Measurements from ENCODE around the gene TNFAIP8L2. TPM values are rescaled to one million over a fixed set of nuclear protein-coding genes. Genes with fewer than 3 reads are reported as not detected.

The TNFAIP8L2 gene
- total RNA-seq, 1 donor from 2014 or later: 17.8 TPM

DNA sequence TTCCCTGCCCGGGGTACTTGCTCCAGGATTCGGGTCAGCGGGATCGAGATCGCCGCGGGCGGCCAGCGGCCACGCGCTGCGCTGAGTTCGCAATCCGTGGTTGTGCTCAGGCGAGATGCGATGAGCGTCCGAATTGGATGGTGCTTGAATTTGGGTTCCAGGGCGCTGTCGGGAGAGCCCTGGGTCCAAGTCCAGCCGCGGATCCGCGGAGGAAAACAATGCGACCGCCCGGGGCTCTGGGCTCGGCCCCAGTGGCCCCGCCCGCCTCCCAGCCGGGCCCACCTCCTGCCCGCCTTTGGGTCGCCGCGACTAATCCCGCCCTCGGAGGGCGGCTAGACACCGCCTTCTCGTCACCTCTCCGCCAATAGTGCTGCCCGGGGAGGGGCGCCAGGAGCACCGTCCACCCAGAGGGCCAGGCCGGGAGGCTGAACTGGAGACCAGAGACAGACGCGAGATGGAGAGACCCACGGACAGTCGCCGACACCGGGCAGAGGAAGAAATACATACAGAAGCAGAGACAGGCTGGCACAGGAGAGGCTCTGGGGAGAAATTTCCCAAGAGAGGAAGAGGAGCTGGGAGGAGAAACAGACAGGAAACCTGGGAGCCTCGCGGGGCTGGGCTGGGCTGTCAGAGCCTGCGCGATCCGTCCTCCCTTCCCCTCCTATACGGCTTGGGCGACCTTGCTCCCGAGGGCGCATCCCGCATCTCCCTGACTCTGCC, 9.9 kb upstream of the TNFAIP8L2 start, which contains the start of gene SEMA6C:
Gene SEMA6C (minus strand): TSS at position 220 of the 720 bp plus-strand sequence. CDS start 4,010 bp downstream, outside the sequence.
- TF ChIP-seq, protein P1, sequence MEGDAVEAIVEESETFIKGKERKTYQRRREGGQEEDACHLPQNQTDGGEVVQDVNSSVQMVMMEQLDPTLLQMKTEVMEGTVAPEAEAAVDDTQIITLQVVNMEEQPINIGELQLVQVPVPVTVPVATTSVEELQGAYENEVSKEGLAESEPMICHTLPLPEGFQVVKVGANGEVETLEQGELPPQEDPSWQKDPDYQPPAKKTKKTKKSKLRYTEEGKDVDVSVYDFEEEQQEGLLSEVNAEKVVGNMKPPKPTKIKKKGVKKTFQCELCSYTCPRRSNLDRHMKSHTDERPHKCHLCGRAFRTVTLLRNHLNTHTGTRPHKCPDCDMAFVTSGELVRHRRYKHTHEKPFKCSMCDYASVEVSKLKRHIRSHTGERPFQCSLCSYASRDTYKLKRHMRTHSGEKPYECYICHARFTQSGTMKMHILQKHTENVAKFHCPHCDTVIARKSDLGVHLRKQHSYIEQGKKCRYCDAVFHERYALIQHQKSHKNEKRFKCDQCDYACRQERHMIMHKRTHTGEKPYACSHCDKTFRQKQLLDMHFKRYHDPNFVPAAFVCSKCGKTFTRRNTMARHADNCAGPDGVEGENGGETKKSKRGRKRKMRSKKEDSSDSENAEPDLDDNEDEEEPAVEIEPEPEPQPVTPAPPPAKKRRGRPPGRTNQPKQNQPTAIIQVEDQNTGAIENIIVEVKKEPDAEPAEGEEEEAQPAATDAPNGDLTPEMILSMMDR (IDR thresholded peaks at IDR 0.05): no peak
- peak; percentile 95 for DNase-seq
- Histone ChIP-seq H3K27ac (peak within 1 kb of the TSS; percentile 57), H3K4me3 (peak within 1 kb of the TSS; percentile 88), H3K27me3 (ENCODE audit: low read depth) (no peaks in the 10 kb centered on the region), H3K36me3 (no peaks in the 10 kb centered on the region), H3K4me1 (peaks cover 26% of the 10 kb centered on the region), H3K9me3 (no peaks in the 10 kb centered on the region)
- intact Hi-C loops (cut with DNase I): no loop called here
- ATAC-seq: peak; percentile 98 to 99

DNA sequence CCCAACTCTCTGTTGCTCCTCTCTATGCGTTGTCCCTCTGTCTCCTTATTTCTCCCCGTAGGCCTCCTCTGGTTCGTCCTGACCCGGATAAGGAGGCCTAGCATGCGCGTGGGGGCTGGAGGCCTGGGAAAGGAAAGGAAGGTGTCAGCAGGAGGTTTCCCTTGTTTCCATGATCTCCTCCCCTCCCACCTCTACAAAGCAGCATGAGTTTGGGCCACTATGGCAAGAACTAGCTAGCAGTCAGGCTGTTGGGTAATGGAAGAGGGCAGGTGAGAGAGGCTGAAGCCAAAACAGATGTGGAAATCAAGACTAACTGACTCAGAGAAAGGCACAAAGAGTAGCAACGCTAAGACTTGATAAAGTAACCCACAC, 9.3 kb upstream of the TNFAIP8L2 start:
- TF ChIP-seq, protein P1 (IDR thresholded peaks at IDR 0.05): no peak
- intact Hi-C loops (cut with DNase I): no loop called here
- H3K4me1 ChIP-seq: peaks cover 26% of the 10 kb centered on the region
- no peaks in the 10 kb centered on the region for H3K9me3 ChIP-seq
- no peak for DNase-seq
- ATAC-seq: no peak
- H3K27ac ChIP-seq: peak overlapping the region; percentile 57
- no peaks in the 10 kb centered on the region for H3K27me3 ChIP-seq (ENCODE audit: low read depth)
- H3K36me3 ChIP-seq: no peaks in the 10 kb centered on the region
- H3K4me3 ChIP-seq: peak overlapping the region; percentile 88

DNA sequence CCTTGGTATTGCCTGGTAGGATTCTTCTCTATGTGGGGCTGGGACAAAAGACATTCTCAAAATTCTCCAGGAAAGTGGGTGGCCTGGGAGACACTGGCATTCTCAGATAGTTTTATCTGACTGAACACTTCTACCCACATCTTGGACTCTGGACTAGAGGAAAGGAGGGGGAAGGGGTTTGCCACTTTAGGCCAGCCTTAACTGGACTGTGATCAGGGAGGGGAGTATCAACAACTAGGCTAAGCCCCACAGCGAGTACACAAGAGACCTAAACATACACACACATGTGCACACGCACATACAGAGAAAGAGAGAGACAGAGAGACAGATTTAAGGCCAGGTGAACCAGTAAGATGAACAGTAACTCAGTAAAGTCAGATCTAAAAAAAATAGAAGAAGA, 8.8 kb upstream of the TNFAIP8L2 start:
- Histone ChIP-seq H3K36me3 (no peaks in the 10 kb centered on the region), H3K27ac (no peak overlapping the region), H3K27me3 (ENCODE audit: low read depth) (no peaks in the 10 kb centered on the region), H3K9me3 (no peaks in the 10 kb centered on the region), H3K4me1 (peaks cover 26% of the 10 kb centered on the region), H3K4me3 (no peak overlapping the region)
- no peak for DNase-seq
- TF ChIP-seq, protein P1 (IDR thresholded peaks at IDR 0.05): no peak
- no peak for ATAC-seq
- intact Hi-C loops (cut with DNase I): no loop called here

DNA sequence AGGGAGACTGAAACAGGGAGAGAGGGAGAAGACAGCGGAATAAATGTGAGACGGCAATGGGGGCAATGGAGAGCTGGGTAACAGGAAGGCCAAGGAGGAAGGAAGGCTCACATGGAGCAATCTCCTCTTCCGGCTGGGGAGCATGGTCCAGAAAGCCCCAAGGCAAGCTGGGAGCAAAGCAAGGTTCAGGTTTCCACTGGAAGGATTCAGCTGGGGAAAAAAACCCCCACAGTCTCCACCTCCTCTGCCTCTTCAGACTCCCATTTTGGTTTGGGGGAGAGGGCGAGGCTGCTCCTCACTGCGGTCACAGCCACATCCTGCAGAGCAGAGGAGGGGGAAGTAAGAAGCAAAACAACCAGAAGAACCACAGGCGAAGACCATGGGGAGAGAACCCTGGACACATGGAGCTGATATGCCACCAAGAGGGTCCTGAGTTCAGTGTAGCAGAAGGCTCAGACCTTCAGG, 650 bp downstream of the TNFAIP8L2 start:
- TF ChIP-seq, protein P1 (IDR thresholded peaks at IDR 0.05): no peak
- H3K4me3 ChIP-seq: peak overlapping the region; percentile 61
- intact Hi-C loops (cut with DNase I): loop anchor here (5.0 kb wide), 1 partner anchor 60 kb away; no protein-coding TSS in a partner anchor
- peak; percentile 56 to 61 for ATAC-seq
- no peak for DNase-seq
- peaks cover 22% of the 10 kb centered on the region for H3K4me1 ChIP-seq
- H3K9me3 ChIP-seq: no peaks in the 10 kb centered on the region
- peak overlapping the region; percentile 69 for H3K27ac ChIP-seq
- H3K36me3 ChIP-seq: peaks cover 55% of the 10 kb centered on the region
- no peaks in the 10 kb centered on the region for H3K27me3 ChIP-seq (ENCODE audit: low read depth)

DNA sequence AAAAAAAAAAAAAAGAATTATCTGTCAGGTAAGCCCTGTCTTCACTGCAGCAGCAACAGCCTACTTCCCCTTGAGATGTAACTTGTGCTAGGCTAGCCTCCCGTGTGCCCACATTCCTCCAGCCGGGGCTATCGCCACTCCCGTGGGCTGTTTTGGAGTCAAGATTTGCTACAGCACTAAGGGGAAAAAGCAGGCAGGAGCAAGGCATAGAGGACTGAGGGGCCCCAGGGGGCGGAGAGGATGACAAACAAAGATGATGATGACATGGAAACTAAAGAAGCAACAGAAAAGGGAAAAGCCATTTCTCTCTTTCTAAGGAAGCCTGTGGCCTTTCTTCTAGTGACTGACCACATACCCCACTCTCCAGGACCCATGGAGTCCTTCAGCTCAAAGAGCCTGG, 1.9 kb downstream of the TNFAIP8L2 start:
- intact Hi-C loops (cut with DNase I): loop anchor here (5.0 kb wide), 1 partner anchor 61 kb away; no protein-coding TSS in a partner anchor
- Histone ChIP-seq H3K27ac (no peak overlapping the region), H3K4me1 (peaks cover 22% of the 10 kb centered on the region), H3K27me3 (ENCODE audit: low read depth) (no peaks in the 10 kb centered on the region), H3K9me3 (no peaks in the 10 kb centered on the region), H3K36me3 (peaks cover 55% of the 10 kb centered on the region), H3K4me3 (peak overlapping the region; percentile 61)
- ATAC-seq (no peak), DNase-seq (no peak)
- TF ChIP-seq, protein P1 (IDR thresholded peaks at IDR 0.05): no peak

Measured in lower lobe of right lung (tissue), 2 donors.